IPS-15b (cell line): Measurements from ENCODE around the gene ACSS2.

Source experiments
- H3K27me3 ChIP-seq: one replicate; pipeline ENCODE4 v1.6.1; 2013; ENCODE audit warnings: low read length; ENCODE audit not compliant: control insufficient read depth, insufficient read depth
- H3K36me3 ChIP-seq: one replicate; pipeline ENCODE4 v1.6.1; 2013; ENCODE audit warnings: low read length; ENCODE audit not compliant: control insufficient read depth, insufficient read depth
- H3K4me1 ChIP-seq: one replicate; pipeline ENCODE4 v1.6.1; 2013; ENCODE audit warnings: mild to moderate bottlenecking, low read length; ENCODE audit not compliant: control insufficient read depth, insufficient read depth
- H3K4me3 ChIP-seq: one replicate; pipeline ENCODE4 v1.5.1; 2013; ENCODE audit warnings: low read depth, low read length
- H3K9ac ChIP-seq: one replicate; pipeline ENCODE4 v1.6.1; 2013; ENCODE audit warnings: low read depth, mild to moderate bottlenecking, low read length
- H3K9me3 ChIP-seq: one replicate; pipeline ENCODE4 v1.6.1; 2013; ENCODE audit warnings: mild to moderate bottlenecking, low read length; ENCODE audit not compliant: control insufficient read depth, insufficient read depth

ACSS2 gene

DNA sequence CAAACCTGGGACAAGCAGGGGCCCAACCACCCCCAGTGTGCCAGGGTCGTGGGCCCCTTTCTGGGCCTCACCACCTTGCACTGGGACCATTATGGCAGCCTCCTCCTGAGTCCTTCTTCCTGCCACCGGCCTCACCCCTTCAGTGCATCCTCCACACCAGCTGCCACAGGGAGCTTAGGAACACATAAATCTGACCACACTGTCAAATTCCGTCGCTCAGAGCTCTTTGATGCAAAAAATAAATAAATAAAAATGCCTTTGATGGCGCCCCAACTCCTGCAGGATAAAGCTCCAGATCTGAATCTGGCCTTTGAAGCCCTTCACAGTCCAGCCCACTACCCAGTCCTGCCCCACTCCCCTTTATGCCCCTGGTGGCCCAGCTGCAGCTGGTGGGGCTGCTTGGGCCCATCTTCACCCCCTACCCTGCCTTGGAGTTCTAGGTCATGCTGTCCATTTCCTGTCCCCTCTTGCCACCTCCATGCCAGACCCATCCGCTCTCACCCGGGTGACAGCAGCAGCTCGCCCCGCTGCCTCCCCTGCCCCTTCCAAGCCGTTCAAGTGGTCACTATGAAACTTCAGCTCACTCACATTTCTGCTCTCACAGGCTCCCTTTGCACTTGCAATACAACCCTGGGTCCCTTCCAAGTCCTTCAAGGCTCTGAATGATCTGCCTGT lies 95.3 kb downstream of the ACSS2 start:
- H3K27me3 ChIP-seq: no peaks in the 10 kb centered on the region
- no peaks in the 10 kb centered on the region for H3K9me3 ChIP-seq
- no peak overlapping the region for H3K4me3 ChIP-seq
- no peak overlapping the region for H3K9ac ChIP-seq
- peaks cover 3% of the 10 kb centered on the region for H3K36me3 ChIP-seq
- H3K4me1 ChIP-seq: peaks cover 3% of the 10 kb centered on the region

DNA sequence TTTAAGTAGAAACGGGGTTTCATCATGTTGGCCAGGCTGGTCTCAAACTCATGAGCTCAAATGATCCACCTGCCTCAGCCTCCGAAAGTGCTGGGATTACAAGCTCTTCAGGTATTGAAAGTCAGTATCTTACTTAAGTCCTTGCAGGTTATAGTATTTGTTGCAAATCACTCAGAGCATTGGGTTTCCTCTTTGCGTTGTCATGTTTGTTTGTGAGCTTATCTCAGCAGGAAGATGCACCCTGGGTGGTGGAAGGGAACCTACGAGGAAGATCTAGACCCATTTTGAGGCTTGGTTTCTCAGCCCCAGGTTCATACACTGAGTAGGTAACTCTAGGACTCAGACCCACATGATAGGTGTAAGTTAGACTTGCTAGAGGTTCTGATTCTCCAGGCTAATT lies 97.8 kb downstream of the ACSS2 start:
- Histone ChIP-seq H3K4me1 (peaks cover 7% of the 10 kb centered on the region), H3K9ac (no peak overlapping the region), H3K27me3 (peaks cover 3% of the 10 kb centered on the region), H3K4me3 (no peak overlapping the region), H3K9me3 (no peaks in the 10 kb centered on the region), H3K36me3 (peaks cover 3% of the 10 kb centered on the region)

DNA sequence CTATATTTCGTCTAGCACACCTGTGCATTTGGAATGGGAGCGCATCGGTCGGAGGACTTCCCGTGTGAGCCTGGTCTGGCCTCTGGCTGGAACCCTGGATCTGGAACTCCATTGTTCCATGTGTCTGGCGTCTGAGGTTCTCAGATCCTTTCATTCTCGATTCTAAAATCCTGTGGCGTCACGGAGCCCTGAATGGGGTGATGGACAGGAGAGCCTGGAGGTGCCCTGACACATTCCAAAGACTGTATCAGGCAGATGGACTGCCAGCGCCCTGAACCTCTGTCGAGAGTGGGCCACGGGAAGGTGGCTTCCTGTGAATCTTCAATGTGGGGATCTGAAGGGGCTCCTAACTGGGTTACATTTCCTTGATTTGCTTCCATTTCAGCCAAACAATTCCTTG lies 99.9 kb downstream of the ACSS2 start:
- peaks cover 3% of the 10 kb centered on the region for H3K27me3 ChIP-seq
- H3K4me3 ChIP-seq: no peak overlapping the region
- H3K9me3 ChIP-seq: no peaks in the 10 kb centered on the region
- H3K9ac ChIP-seq: no peak overlapping the region
- H3K4me1 ChIP-seq: peaks cover 13% of the 10 kb centered on the region
- peaks cover 3% of the 10 kb centered on the region for H3K36me3 ChIP-seq
